Panc1 (cell line): ENCODE data around the gene HES3.

Source experiments
- CTCF ChIP-seq: fragments of 450-650 bp; IDR thresholded peaks from 2 replicates; pipeline ENCODE4 v1.5.1; 2017; ENCODE audit warnings: mild to moderate bottlenecking
- REST ChIP-seq, 2 experiments: IDR thresholded peaks; 2 replicates each; pipeline ENCODE4 v1.6.1; 2011 to 2012; ENCODE audit warnings: low read depth in 2 of 2, control low read depth in 1 of 2, low read length in 1 of 2, mild to moderate bottlenecking in 1 of 2, moderate library complexity in 1 of 2; ENCODE audit not compliant: insufficient read depth in 1 of 2
- SIN3A ChIP-seq: IDR thresholded peaks from 2 replicates; pipeline ENCODE4 v1.6.1; 2012; ENCODE audit warnings: low read depth, mild to moderate bottlenecking, low read length, moderate library complexity, borderline replicate concordance; ENCODE audit not compliant: insufficient read depth
- TCF7L2 ChIP-seq: IDR thresholded peaks from 2 replicates; pipeline ENCODE4 v1.6.1; 2011; ENCODE audit warnings: mild to moderate bottlenecking, low read depth, low read length, inconsistent platforms

DNA sequence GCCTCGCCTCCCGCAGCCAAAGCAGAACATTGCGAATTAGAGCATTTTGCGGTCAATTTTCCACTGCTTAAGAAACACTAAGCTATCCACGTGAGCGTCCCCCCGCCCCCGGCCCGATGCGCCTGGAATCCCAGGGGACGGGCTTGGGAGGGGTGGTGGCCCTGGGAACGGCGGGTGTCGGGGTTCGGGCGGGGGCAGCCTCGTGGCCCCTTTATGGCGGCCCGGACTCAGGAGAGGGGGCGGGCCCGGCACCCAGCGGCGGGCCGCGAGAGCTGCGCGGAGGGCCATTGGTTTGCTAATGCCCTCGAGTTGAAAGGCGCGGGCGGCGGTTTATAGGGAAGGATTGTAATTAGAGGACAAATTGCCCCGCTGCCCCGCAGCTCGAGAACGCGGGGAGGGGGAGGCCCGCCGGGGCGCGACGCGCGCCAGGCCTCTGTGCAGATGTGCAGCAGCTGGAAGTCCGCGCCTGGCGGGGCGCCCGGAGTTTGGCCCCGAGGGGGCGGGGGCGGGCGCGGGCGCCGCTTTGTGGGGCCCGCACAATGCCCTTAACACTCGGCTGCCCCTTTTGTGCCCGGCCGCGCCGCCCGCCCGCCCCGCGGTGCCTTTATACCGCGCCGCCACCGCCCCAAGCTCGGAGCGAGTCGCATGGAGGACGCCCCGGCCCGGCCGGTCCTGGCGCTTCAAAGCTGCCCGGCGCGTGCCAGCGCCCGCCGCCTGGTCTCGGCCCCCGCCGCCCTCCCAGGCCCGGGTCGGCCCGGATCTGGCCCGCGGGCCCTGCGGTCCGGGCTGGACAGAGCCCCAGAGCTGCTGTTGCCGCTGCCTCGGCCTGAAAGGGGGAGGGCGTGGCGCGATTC lies 1.9 kb upstream of the HES3 start:
- TF ChIP-seq CTCF (no peak), TCF7L2 (no peak; the same call in 1 of the 2 replicates), SIN3A (no peak), REST (IDR thresholded peaks at IDR 0.05; ENCODE audit: insufficient read depth in 1 of 2, low read depth in 2 of 2, low read length in 1 of 2) (peak; percentile 40 to 81; a peak in 3 of 4 replicates)
